Stimulated activated naive CD4-positive, alpha-beta T cell treated with Interleukin-2 at 50 U/mL for 16 hours (primary cell): ENCODE results near the gene PTPRT.

Experiments used
- DNase-seq: peaks from one replicate; lab custom pipeline; 2025; lab: John Stamatoyannopoulos, UW

The PTPRT gene

DNA sequence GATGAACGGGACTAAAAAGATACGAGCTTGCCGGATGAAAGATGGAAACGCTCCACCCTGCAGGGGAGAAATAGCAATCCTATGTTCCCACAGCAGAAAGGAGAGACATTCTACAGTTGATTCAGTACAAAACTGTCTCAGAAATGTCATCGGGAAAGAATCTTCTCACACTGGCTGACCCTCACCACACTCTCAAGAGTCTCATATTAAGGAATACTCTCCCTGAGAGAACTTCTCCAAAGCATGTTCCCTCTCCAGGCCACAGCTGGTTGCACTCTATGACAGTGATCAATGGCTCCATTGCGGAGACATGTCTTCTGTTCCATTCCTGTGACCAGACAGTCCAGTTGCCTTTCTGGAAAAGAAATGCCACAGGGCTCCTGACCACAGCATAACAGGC lies 813.6 kb downstream of the PTPRT start:
- no peak for DNase-seq

GRCh38 chr20:42373049-42373448 lies 816.7 kb downstream of the PTPRT start:
- no peak for DNase-seq

- no peak for DNase-seq
Measured at GRCh38 chr20:42370075-42370474, 819.6 kb downstream of the PTPRT start.

DNA sequence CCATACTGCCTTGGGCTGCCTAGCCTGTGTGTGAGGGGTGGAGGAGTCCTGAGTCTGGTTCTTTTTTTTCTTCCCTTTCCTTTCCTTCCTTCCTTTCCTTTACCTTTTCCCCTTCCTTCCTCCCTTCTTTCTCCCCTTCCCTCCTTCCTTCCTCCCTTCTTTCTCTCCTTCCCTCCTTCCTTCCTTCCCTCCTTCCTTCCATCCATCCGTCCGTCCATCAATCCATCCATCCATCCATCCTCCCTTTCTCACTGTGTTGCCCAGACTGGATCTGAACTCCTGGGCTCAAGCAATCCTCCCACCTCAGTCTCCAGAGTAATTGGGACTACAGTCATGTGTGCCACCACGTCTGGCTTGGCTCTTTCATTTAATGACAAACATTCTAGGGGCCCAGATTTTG lies 820.8 kb downstream of the PTPRT start:
- no peak for DNase-seq

DNA sequence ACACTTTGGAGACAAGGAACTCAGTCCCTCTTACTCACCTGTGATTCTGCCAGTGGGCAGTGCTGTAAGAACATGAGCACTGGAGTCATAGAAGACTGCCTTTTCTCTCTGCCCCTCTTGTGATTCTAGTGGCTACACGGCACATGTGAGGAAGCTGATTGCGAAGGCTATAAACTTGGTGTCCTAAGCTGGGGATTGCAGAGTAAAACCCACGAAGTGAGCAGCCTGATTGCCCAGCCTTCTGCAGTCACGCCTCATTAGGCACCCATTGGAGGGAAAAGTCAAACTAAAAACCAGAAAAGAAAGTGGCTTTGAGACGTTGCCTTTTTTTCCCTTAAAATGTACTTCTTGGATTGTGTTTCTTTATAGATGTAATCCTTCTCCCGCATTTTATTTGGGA lies 823.1 kb downstream of the PTPRT start:
- DNase-seq: no peak

DNA sequence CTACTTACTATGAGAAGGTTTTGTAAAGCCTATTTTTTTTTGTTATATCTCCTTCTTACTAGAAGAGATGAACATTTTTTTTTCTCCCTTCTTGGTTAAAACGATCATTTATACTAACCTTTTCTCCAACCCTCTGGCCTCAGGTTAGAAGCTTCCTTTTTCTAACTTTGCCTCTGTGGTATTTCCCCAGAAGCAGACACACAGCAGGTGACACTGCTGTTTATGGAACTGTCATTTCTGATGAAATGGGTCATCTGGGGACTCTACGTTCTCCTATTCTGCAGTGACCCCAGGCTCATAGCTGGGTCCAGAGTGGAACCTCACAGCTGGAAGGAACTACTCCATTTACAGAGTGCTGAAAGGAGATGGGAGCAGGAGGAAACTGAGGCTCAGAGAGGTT lies 825.3 kb downstream of the PTPRT start:
- DNase-seq: no peak

- no peak for DNase-seq
Measured at GRCh38 chr20:42361402-42361970, 828.2 kb downstream of the PTPRT start.

- no peak for DNase-seq
Measured at GRCh38 chr20:42360621-42361020, 829.1 kb downstream of the PTPRT start.

DNA sequence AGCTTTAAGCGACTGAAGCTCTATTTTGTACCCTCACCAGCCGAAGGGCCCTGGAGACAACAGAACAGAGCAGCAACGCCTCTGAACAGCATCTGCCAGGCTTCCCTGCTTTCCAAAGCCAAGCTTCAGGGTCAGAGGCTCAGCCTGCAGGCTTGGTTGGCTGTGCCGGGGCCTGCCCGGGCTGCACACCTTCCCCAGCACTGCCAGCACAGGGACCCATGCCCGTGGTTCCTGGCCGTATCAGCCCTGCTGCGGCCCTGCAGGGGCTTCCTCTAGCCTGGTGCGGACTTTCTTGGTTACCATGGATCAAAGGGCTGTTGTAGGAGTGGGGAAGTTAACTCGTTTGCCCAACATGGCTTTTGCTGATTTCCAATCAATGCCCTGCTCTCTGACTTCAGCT lies 830.1 kb downstream of the PTPRT start:
- no peak for DNase-seq

DNA sequence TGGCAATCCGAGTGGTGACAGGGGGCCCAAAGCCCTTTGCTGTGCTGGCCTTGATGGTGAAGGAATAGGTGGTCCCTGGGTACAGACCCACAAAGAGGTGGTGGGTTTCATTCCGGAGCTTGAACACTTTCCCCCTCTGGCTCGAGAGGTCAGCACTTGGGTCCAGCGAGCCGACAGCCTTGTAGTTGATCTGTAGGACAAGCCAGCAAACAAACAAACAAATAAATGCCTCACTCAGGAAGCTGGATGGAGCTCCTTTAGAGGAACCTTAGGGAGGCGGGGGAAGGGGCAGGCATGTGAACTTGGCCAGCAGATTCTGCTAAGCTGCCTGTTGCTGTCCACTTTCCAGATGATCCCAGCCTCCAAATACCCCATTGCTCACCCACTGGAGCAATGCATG lies 837.6 kb downstream of the PTPRT start:
- DNase-seq: no peak

- no peak for DNase-seq
Measured at GRCh38 chr20:42350521-42350920, 839.2 kb downstream of the PTPRT start.

- DNase-seq: no peak
Measured at GRCh38 chr20:42346189-42347170, 843.2 kb downstream of the PTPRT start.

GRCh38 chr20:42341654-42342053 lies 848.1 kb downstream of the PTPRT start:
- no peak for DNase-seq

DNA sequence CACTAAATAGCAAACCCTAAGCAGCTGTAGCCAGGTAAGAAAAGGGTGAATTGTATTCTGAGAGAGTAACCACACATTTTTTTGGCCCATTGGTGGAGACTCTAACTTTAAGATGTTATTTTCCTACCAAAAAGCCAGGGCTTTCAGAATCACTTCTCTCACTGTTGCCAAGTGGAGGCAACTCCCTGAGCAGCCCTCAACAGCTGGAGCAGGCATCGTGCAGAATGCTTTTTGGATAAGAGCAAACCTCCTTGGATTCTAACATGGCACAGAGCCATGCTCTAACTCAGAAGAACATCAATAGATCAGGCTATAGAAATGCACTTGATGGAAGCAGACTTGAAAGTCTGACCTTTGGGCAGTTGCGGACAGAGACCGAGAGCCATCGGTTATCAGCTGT lies 849.3 kb downstream of the PTPRT start:
- no peak for DNase-seq

GRCh38 chr20:42338294-42339201 lies 851.2 kb downstream of the PTPRT start:
- no peak for DNase-seq

DNA sequence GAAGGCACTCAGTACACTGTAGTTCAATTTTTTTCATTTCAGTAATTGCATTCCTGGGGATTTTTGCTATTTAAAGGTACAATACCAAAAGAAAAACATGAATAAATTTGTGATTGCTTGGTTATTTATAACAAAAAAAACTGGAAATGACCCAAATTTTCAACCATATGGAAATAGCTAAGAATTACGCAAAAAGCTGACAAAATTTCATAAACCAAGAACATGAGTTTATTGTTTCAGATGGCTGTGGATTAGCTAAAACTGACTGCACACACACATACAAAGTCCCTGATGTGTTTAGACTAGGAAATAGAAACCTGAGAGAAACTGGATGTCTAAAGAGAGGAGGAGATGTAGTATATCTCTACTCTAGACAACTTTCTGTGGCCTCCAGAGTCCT lies 853.1 kb downstream of the PTPRT start:
- no peak for DNase-seq

DNA sequence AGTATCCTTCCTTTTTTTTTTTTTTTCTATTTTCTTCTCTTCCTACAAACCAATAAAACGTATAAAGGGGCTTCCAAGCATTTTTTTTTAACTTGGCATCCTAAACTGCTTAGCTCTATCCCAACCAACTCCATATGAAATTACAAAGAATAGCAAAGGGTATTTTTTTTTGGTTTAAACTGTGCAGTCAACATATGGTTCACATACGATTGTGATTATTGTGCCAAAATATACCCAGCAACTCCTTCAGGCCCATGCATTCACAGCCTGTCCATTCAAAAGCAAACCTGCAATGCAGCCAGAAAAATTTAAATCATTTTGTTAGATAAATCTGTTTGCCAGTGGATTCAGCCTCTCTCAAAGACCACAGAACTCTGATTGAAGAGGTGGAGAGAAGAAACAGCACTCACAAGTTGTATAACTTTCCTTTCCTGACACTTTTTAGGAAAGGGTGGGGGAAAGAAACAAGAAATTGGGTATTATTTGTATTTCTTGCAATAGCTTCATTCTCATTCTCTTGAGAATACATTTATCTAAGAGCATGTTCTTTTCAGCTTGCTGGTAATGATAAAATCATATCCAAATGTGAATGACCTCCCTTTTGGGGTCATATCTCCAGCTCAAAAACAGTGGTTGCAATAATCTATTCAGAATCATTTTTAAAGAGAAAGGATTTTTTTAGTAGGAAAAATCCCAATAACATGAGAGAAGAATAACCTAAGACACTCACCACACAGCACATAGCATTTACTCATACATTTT lies 870.3 kb downstream of the PTPRT start:
- DNase-seq: no peak

DNA sequence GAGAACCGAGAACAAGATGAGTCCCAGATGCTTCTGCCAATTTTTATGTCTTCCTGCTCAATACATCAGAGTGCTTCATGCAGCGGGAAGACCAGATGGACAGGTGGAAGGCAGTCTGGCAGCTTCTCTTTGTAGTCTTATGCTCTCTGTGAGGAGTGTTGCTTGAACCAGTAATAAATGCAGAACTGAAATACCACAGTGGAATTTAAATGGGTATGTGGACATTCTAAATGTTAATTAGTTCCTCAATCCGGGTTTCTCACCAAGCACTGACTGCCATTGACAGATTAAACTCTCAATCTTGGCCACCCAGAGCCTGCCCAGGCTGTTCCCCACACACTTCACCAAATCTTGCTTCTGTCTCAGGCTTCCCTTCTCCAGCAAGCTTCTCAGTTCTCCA lies 876.0 kb downstream of the PTPRT start:
- no peak for DNase-seq

- no peak for DNase-seq
Measured at GRCh38 chr20:42309050-42309449, 880.7 kb downstream of the PTPRT start.

DNA sequence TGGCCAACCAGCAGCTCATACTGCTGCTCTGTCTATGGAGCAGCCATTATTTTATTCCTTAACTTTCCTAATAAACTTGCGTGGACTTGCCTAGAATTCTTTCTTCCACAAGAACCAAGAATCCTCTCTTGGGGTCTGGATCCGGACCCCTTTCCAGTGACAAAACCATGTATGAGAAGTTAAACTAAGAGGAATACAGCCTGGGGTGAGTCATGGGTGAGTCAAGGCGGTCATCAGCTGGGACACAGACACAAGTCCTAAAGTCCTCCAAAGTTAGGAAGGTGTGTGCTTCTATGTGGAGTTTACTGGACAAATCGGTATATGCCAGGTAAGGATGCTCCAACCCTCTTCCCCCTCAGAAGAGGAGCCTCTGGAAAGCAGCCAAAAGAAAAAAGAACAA lies 881.5 kb downstream of the PTPRT start:
- DNase-seq: no peak

DNA sequence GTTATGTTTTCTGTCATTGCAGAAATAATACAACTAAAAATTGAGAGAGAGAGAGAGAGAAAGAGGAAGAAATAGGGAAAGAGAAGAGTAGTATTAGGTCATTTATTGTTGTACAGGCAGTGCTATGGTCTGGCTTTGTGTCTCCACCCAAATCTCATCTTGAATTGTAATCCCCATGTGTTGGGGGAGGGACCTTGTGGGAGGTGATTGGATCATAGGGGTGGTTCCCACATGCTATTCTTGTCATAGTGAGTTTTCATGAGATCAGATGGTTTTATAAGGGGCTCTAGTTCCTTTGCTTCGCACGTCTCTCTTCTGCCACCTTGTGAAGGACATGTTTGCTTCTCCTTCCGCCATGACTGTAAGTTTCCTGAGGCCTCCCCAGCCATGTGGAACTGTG lies 894.1 kb downstream of the PTPRT start:
- no peak for DNase-seq

GRCh38 chr20:42294976-42295375 lies 894.7 kb downstream of the PTPRT start:
- no peak for DNase-seq
